ENCODE measurements around the gene STK26.

DNA sequence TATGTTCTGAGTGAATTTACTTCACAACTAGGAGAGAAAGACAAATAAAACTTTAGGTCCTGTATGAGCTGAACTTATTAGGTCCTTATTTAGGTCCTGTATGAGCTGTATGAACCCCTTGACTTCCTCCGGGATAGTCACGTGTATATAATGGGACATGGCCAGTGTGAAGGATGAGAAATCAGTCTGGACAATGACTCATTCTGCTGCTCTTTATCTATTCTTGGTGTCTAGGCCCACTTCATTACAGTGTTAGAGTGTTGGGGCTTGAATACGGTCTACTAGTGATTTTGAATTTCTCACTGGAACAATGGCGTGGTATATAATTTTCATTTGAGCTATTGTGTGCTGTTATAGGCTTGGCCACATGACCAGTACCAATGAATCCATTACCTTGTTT is 21.9 kb downstream of the STK26 start:
- TF ChIP-seq EZH2 (IDR thresholded peaks at IDR 0.05; ENCODE audit: low read depth, unreplicated experiment) (no peak), CTCF (conservative IDR thresholded peaks at IDR 0.05; ENCODE audit: low read depth in 2 of 2) (no peak), CREB1 (CRISPR knock-in tag; IDR thresholded peaks at IDR 0.05; ENCODE audit: low read depth) (no peak), EZH2phosphoT487 (IDR thresholded peaks at IDR 0.05; ENCODE audit: unreplicated experiment) (no peak), ETS1 (IDR thresholded peaks at IDR 0.05) (no peak), POLR2AphosphoS5 (IDR thresholded peaks at IDR 0.05; ENCODE audit: low read depth) (no peak), REST (IDR thresholded peaks at IDR 0.05; ENCODE audit: unreplicated experiment) (no peak), ZNF462 (CRISPR knock-in tag; IDR thresholded peaks at IDR 0.05) (no peak)

Data from GM23338 (cell line).